Measurements from ENCODE around the gene SH3BP5L. TPM values are rescaled to one million over a fixed set of nuclear protein-coding genes. Genes with fewer than 3 reads are reported as not detected.

The SH3BP5L gene
- total RNA-seq, 1 donor from 2014 or later, result 17.1 TPM

DNA sequence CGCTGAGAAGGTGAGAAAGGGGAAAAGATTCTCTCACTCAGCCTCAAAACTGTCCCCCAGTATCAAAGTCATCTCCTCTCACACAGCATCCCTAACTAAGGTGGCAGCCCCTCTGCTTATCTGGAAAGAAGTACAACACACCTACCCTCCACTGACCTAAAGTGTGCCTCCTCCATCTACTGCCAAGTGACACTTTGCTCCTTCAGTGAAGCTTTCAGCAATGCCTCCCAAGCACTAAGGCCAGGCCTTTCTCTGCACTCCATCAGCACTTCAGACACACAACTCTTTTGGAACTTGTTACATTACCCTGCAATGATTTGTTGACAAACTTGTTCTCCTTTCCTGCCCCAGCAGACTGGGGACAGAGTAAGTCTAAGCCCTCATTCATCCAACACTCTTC lies 1.4 kb downstream of the SH3BP5L start:
- no peak for DNase-seq (ENCODE audit: low read depth)
- TF ChIP-seq, protein P1, sequence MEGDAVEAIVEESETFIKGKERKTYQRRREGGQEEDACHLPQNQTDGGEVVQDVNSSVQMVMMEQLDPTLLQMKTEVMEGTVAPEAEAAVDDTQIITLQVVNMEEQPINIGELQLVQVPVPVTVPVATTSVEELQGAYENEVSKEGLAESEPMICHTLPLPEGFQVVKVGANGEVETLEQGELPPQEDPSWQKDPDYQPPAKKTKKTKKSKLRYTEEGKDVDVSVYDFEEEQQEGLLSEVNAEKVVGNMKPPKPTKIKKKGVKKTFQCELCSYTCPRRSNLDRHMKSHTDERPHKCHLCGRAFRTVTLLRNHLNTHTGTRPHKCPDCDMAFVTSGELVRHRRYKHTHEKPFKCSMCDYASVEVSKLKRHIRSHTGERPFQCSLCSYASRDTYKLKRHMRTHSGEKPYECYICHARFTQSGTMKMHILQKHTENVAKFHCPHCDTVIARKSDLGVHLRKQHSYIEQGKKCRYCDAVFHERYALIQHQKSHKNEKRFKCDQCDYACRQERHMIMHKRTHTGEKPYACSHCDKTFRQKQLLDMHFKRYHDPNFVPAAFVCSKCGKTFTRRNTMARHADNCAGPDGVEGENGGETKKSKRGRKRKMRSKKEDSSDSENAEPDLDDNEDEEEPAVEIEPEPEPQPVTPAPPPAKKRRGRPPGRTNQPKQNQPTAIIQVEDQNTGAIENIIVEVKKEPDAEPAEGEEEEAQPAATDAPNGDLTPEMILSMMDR (IDR thresholded peaks at IDR 0.05; ENCODE audit: insufficient read depth, low read length, severe bottlenecking), result no peak
- H3K4me3 ChIP-seq (ENCODE audit: low read depth, low read length), result no peak overlapping the region
- FAIRE-seq, result no peak
- peaks cover 12% of the 10 kb centered on the region for H3K36me3 ChIP-seq (ENCODE audit: control insufficient read depth, insufficient read depth, low read length)
- H3K27me3 ChIP-seq (ENCODE audit: control insufficient read depth, insufficient read depth, low read length), result no peaks in the 10 kb centered on the region

DNA sequence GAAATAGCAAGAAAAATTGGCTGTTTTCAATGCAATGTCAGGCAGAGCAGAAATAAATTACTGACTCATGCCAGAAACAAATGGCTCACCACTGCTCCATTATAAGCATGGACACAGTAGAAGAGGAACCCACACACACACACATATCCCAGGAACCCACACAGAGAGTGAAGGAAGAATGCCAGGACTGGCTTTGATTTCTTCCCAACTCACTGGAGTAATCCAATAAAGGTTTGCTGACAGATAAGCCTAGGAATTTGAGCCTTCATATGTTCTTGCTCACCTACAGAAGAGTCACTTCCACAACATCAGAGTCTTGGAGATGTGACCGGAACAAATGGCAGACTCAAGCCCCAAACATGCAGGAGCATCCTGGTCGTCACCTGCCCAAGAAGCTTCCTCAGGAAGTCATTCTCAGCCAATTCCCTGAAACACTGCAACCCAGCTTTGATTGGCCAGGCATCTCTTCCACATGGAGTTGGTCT lies 2.2 kb downstream of the SH3BP5L start:
- H3K27me3 ChIP-seq (ENCODE audit: control insufficient read depth, insufficient read depth, low read length), result no peaks in the 10 kb centered on the region
- H3K4me3 ChIP-seq (ENCODE audit: low read depth, low read length), result no peak overlapping the region
- H3K36me3 ChIP-seq (ENCODE audit: control insufficient read depth, insufficient read depth, low read length), result peaks cover 12% of the 10 kb centered on the region
- no peak for FAIRE-seq
- TF ChIP-seq, protein P1 (IDR thresholded peaks at IDR 0.05; ENCODE audit: insufficient read depth, low read length, severe bottlenecking), result no peak
- DNase-seq (ENCODE audit: low read depth), result peak; percentile 19

DNA sequence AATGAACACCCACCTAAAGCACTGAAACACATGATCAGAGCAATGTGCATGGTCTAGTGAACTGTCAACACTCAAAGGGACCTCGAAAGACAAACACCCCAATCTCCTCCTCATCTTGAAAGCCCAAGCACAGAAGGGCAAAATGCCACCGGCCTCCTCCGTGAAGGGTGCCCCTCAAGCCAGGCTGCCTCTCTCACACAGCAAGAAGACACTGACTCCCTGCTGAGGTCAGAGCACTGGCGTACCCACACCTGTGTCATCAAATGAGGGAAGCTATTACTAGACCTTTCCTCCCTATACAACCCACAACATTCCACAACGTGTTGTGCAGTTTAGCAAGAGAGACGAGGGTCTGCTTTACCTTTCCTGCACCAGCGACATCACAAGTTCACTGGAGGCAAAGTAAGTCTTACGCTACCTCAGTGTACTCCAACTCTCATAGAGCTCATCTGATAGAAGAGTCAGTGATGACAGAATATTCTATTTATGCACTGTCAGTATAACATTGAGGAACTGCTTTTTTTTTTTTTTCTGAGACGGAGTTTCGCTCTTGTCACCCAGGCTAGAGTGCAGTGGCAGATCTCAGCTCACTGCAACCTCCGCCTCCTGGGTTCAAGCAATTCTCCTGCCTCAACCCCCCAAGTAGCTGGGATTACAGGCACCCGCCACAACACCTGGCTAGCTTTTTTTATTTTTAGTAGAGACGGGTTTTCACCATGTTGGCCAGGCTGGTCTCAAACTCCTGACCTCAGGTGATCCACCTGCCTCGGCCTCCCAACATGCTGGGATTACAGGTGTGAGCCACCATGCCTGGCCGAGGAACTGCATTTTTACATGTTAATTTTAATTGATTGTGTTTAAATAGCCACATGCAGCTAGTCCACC lies 3.3 kb downstream of the SH3BP5L start:
- no peak for DNase-seq (ENCODE audit: low read depth)
- Histone ChIP-seq H3K27me3 (ENCODE audit: control insufficient read depth, insufficient read depth, low read length) (no peaks in the 10 kb centered on the region), H3K36me3 (ENCODE audit: control insufficient read depth, insufficient read depth, low read length) (peaks cover 12% of the 10 kb centered on the region), H3K4me3 (ENCODE audit: low read depth, low read length) (no peak overlapping the region)
- FAIRE-seq, result no peak
- TF ChIP-seq, protein P1 (IDR thresholded peaks at IDR 0.05; ENCODE audit: insufficient read depth, low read length, severe bottlenecking), result no peak

DNA sequence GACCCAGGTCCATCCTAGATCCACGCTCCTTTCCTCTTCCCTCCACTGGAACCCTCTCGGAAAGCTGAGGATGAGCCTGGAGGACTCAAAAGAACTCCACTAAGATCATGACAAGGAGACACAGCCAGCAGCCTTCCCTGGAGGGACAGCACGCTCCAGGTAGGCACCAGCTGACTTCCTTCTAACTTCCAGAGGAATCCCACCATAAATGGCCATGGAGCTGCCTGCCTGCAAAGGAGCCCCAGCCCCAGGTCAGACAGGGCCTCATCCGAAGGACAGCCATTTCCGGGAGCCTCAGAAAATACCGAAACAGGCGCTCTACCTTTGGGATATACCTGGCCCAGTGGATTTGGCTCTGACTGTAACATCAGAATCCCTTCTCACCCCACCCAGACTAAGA lies 4.1 kb downstream of the SH3BP5L start:
- H3K4me3 ChIP-seq (ENCODE audit: low read depth, low read length), result no peak overlapping the region
- DNase-seq (ENCODE audit: low read depth) (no peak), FAIRE-seq (no peak)
- peaks cover 12% of the 10 kb centered on the region for H3K36me3 ChIP-seq (ENCODE audit: control insufficient read depth, insufficient read depth, low read length)
- no peaks in the 10 kb centered on the region for H3K27me3 ChIP-seq (ENCODE audit: control insufficient read depth, insufficient read depth, low read length)
- TF ChIP-seq, protein P1 (IDR thresholded peaks at IDR 0.05; ENCODE audit: insufficient read depth, low read length, severe bottlenecking), result no peak

DNA sequence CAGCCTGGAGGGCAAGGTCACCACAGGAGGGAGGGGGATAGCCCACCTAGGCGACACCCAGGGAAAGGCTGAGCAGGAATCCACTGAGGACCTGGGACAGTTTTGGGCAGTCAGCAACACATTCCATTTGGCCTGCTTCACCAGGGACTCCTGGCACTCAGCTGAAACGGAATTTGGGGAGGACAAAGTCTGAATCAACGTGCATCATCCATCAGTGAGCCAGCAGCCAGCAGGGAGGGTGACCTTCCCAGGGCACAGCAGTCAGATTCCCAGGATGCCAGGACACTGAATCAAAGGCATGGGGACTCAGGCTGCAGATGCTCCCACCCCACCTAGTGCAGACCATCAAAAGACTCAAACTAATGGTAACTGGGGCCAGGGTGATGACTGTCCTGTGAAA lies 4.6 kb downstream of the SH3BP5L start:
- Histone ChIP-seq H3K36me3 (ENCODE audit: control insufficient read depth, insufficient read depth, low read length) (peaks cover 14% of the 10 kb centered on the region), H3K4me3 (ENCODE audit: low read depth, low read length) (no peak overlapping the region), H3K27me3 (ENCODE audit: control insufficient read depth, insufficient read depth, low read length) (no peaks in the 10 kb centered on the region)
- DNase-seq (ENCODE audit: low read depth) (peak; percentile 30), FAIRE-seq (no peak)
- TF ChIP-seq, protein P1 (IDR thresholded peaks at IDR 0.05; ENCODE audit: insufficient read depth, low read length, severe bottlenecking), result no peak
